B cell (primary cell): ENCODE results near the gene CREM. TPM values are rescaled to one million over a fixed set of nuclear protein-coding genes. Genes with fewer than 3 reads are reported as not detected.

Experiments used
- ATAC-seq: fragments of 200-7000 bp; cut with Tn5 transposase; one replicate; pipeline ENCODE4 v1.10.0; 2021; ENCODE audit warnings: low read depth, mild to moderate bottlenecking, moderate number of reproducible peaks, moderate library complexity
- CTCF ChIA-PET: fragments of 350-600 bp; sonication (Branson Sonifier 250); formaldehyde crosslinking; loops from one replicate; lab custom pipeline; 2021; ENCODE audit warnings: antibody characterized with exemption, inconsistent platforms; lab: Charles Lee
- POLR2A ChIA-PET: fragments of 350-600 bp; sonication (Branson Sonifier 250); formaldehyde crosslinking; loops from one replicate; lab custom pipeline; 2021; ENCODE audit warnings: antibody characterized with exemption; lab: Charles Lee
- DNase-seq: peaks from one replicate; pipeline ENCODE4 v3.0.0; 2013
- H2AFZ ChIP-seq: 2 replicates; pipeline ENCODE4 v1.6.1; 2012; ENCODE audit warnings: mild to moderate bottlenecking, low read depth, low read length; ENCODE audit not compliant: insufficient read depth, poor library complexity, severe bottlenecking
- H3K27ac ChIP-seq, 2 donors: 1 replicate in 1 of 2; 2 replicates in 1 of 2; pipeline ENCODE4 v1.5.1; 2012 to 2013; ENCODE audit warnings: low read length in 2 of 2, mild to moderate bottlenecking in 2 of 2, moderate library complexity in 1 of 2
- H3K27me3 ChIP-seq, 4 experiments: fragments of 200-600 bp in 1 of 4; sonication (generic) in 1 of 4; replicated peaks in 1 of 4; 1 replicate in 2 of 4; 2 replicates in 2 of 4; pipeline versions ENCODE4 v1.6.1 to v1.7.0; 2013 to 2016; ENCODE audit warnings: low read length in 3 of 4, mild to moderate bottlenecking in 2 of 4, mixed read lengths in 1 of 4, moderate library complexity in 1 of 4; ENCODE audit not compliant: insufficient read depth in 4 of 4, control insufficient read depth in 3 of 4; ENCODE audit errors: control extremely low read depth in 1 of 4
- H3K36me3 ChIP-seq, 2 experiments: replicated peaks in 1 of 2; 1 replicate in 1 of 2; 2 replicates in 1 of 2; pipeline versions ENCODE4 v1.6.1 to v1.7.1; 2013; ENCODE audit warnings: low read length in 1 of 2; ENCODE audit not compliant: insufficient read depth in 2 of 2, control insufficient read depth in 1 of 2; ENCODE audit errors: control extremely low read depth in 1 of 2, extremely low read depth in 1 of 2
- H3K4me1 ChIP-seq, 2 donors: fragments of 200-600 bp in 1 of 2; sonication (generic) in 1 of 2; 1 replicate in 1 of 2; 2 replicates in 1 of 2; pipeline versions ENCODE4 v1.5.1 to v1.6.1; 2013 to 2017; ENCODE audit warnings: low read length in 2 of 2; ENCODE audit not compliant: control insufficient read depth in 2 of 2, insufficient read depth in 2 of 2
- H3K4me2 ChIP-seq: replicated peaks from 2 replicates; pipeline ENCODE3; 2012; ENCODE audit warnings: mild to moderate bottlenecking, low read depth, low read length; ENCODE audit not compliant: poor library complexity, severe bottlenecking
- H3K4me3 ChIP-seq, 5 experiments: fragments of 200-600 bp in 1 of 5; sonication (generic) in 1 of 5; 1 replicate in 3 of 5; 2 replicates in 2 of 5; pipeline versions ENCODE4 v1.5.1 to v1.7.0; 2011 to 2016; ENCODE audit warnings: low read length in 4 of 5, mild to moderate bottlenecking in 4 of 5, low read depth in 2 of 5, control low read depth in 1 of 5, moderate library complexity in 1 of 5; ENCODE audit not compliant: insufficient read depth in 1 of 5; ENCODE audit errors: control extremely low read depth in 1 of 5, extremely low read depth in 1 of 5
- H3K79me2 ChIP-seq: fragments of 200-600 bp; sonication (generic); one replicate; pipeline ENCODE4 v1.6.0; 2016; ENCODE audit warnings: low read length; ENCODE audit not compliant: control insufficient read depth, insufficient read depth
- H3K9ac ChIP-seq: fragments of 200-600 bp; sonication (generic); 2 replicates; pipeline ENCODE4 v1.6.1; 2017; ENCODE audit warnings: mild to moderate bottlenecking, low read length, moderate library complexity
- H3K9me3 ChIP-seq, 3 donors: one replicate each; pipeline versions ENCODE4 v1.6.1 to v1.7.1; 2013; ENCODE audit warnings: low read length in 2 of 3; ENCODE audit not compliant: control insufficient read depth in 2 of 3, insufficient read depth in 1 of 3; ENCODE audit errors: control extremely low read depth in 1 of 3
- H4K20me1 ChIP-seq: 2 replicates; pipeline ENCODE4 v1.6.0; 2012; ENCODE audit warnings: mild to moderate bottlenecking, low read length; ENCODE audit not compliant: insufficient read depth, control insufficient read depth, poor library complexity, severe bottlenecking
- H3K27ac Mint-ChIP-seq: one replicate; pipeline ENCODE4 v1.8.0; 2021; ENCODE audit warnings: mixed read lengths
- H3K27me3 Mint-ChIP-seq: one replicate; pipeline ENCODE4 v1.8.0; 2021; ENCODE audit warnings: mixed read lengths
- H3K4me1 Mint-ChIP-seq: one replicate; pipeline ENCODE4 v1.8.0; 2021; ENCODE audit warnings: mixed read lengths
- H3K4me3 Mint-ChIP-seq: one replicate; pipeline ENCODE4 v1.8.0; 2021; ENCODE audit warnings: mixed read lengths
- H3K9me3 Mint-ChIP-seq: one replicate; pipeline ENCODE4 v1.8.0; 2022; ENCODE audit warnings: mixed read lengths; ENCODE audit not compliant: insufficient read depth
- CTCF ChIP-seq: fragments of 200-600 bp; IDR thresholded peaks from one replicate; pipeline ENCODE4 v1.8.0; 2022; ENCODE audit warnings: antibody characterized with exemption, mild to moderate bottlenecking
- EZH2 ChIP-seq: IDR thresholded peaks from 2 replicates; pipeline ENCODE4 v1.6.1; 2012; ENCODE audit warnings: borderline replicate concordance, low read depth, mild to moderate bottlenecking, moderate library complexity, low read length; ENCODE audit not compliant: insufficient read depth, poor library complexity, severe bottlenecking
- WGBS: methylation state at CpG from one replicate; pipeline ENCODE4 v1.1.5; 2013; ENCODE audit warnings: missing lambda C conversion rate; ENCODE audit not compliant: insufficient coverage; 5-methylcytosine and 5-hydroxymethylcytosine counted together
- intact Hi-C: fragments of 100-400 bp; cut with micrococcal nuclease; formaldehyde crosslinking; loops from one replicate; pipeline ENCODE4 v1.10.0; 2022
- polyA plus RNA-seq: library from polyadenylated mRNA; depleted of rRNA; stranded (reverse); fragments of >200 nt; gene quantifications from 2 replicates; pipeline ENCODE4 v1.2.3, GENCODE V29; 2012
- total RNA-seq, 2 donors: library from RNA; stranded (reverse); fragments of 120-200 nt in 1 of 2; gene quantifications; 1 replicate in 1 of 2; 2 replicates in 1 of 2; pipeline versions ENCODE4 v1.2.3 to v1.2.4, GENCODE V29; 2013 to 2022

The CREM gene
- total and polyA plus RNA-seq, 2 donors (not counting 1 experiment from before 2014, with no cell fraction given) = 7.3 to 94.6 TPM

- Histone ChIP-seq H3K27me3 (peaks cover 0 to 1% (median 0%) of the 10 kb centered on the region in 4 experiments), H3K4me3 (no peak overlapping the region), H3K27ac (no peak overlapping the region), H4K20me1 (peaks cover 6% of the 10 kb centered on the region), H3K4me1 (peaks cover 29 to 31% of the 10 kb centered on the region in 2 donors), H3K4me2 (no peak overlapping the region), H3K79me2 (peaks cover 32% of the 10 kb centered on the region), H3K9me3 (no peaks in the 10 kb centered on the region), H3K36me3 (no peaks in the 10 kb centered on the region), H2AFZ (no peak overlapping the region), H3K9ac (no peak overlapping the region)
- Mint-ChIP-seq H3K4me3 (no peak overlapping the region), H3K9me3 (no peaks in the 10 kb centered on the region), H3K4me1 (peaks cover 33% of the 10 kb centered on the region), H3K27me3 (peaks cover 7% of the 10 kb centered on the region), H3K27ac (no peak overlapping the region)
- ChIA-PET CTCF (interaction anchor here (2.9 kb wide), 1 partner anchor 29 kb away, joined by 15 read pairs; no protein-coding TSS in a partner anchor), POLR2A (no interaction called here)
- ATAC-seq (no peak), DNase-seq (no peak)
- intact Hi-C loops = no loop called here
- 93% methylated on average over 10 of the region's 11 CpGs for WGBS
- TF ChIP-seq EZH2 (no peak), CTCF (no peak)
Observed at GRCh38 chr10:35091994-35092790, 34.5 kb upstream of the CREM start.

- Histone ChIP-seq H3K79me2 (peaks cover 26% of the 10 kb centered on the region), H3K27me3 (peaks cover 0 to 7% (median 0%) of the 10 kb centered on the region in 4 experiments), H2AFZ (no peak overlapping the region), H3K27ac (no peak overlapping the region), H3K4me3 (no peak overlapping the region), H3K9ac (no peak overlapping the region), H3K9me3 (no peaks in the 10 kb centered on the region), H3K36me3 (no peaks in the 10 kb centered on the region), H3K4me2 (no peak overlapping the region), H3K4me1 (peaks cover 22 to 25% of the 10 kb centered on the region in 2 donors), H4K20me1 (peaks cover under 1% of the 10 kb centered on the region)
- intact Hi-C loops = no loop called here
- ATAC-seq = no peak
- Mint-ChIP-seq H3K27me3 (peaks cover 7% of the 10 kb centered on the region), H3K4me1 (peaks cover 26% of the 10 kb centered on the region), H3K27ac (no peak overlapping the region), H3K4me3 (no peak overlapping the region), H3K9me3 (no peaks in the 10 kb centered on the region)
- TF ChIP-seq CTCF (no peak), EZH2 (no peak)
- WGBS = 88% methylated on average over 1 of the region's 1 CpG
- POLR2A ChIA-PET = no interaction called here
- CTCF ChIA-PET = no interaction called here
- no peak for DNase-seq
Observed at GRCh38 chr10:35092851-35093250, 33.8 kb upstream of the CREM start.
